Measurements from ENCODE around the gene AFF3.
"Not testable (repeated sequence)": the region's sequence is repeated elsewhere in the genome, so short reads cannot be mapped to it uniquely, and the experiment has no call there.

The AFF3 gene

GRCh38 chr2:99776906-99777646 lies 365.3 kb downstream of the AFF3 start:
- DNase-seq, result no peak

GRCh38 chr2:99776206-99776905 lies 366.0 kb downstream of the AFF3 start:
- DNase-seq, result no peak

- DNase-seq, result no peak
These were observed 366.8 kb downstream of the AFF3 start for GRCh38 chr2:99775585-99775984.

GRCh38 chr2:99773642-99774041 lies 368.7 kb downstream of the AFF3 start:
- not testable (repeated sequence) for DNase-seq

- DNase-seq, result no peak
These were observed 369.6 kb downstream of the AFF3 start for GRCh38 chr2:99772591-99773331.

GRCh38 chr2:99771681-99772333 lies 370.6 kb downstream of the AFF3 start:
- peak in 1 of 2 experiments; percentile 13 for DNase-seq

GRCh38 chr2:99770876-99771275 lies 371.5 kb downstream of the AFF3 start:
- no peak for DNase-seq

GRCh38 chr2:99765731-99766318 lies 376.6 kb downstream of the AFF3 start:
- no peak for DNase-seq

GRCh38 chr2:99763764-99764163 lies 378.6 kb downstream of the AFF3 start:
- no peak for DNase-seq

- DNase-seq, result no peak
These were observed 379.7 kb downstream of the AFF3 start for GRCh38 chr2:99762714-99763113.

GRCh38 chr2:99757611-99758114 lies 384.7 kb downstream of the AFF3 start:
- no peak for DNase-seq

GRCh38 chr2:99756059-99756458 lies 386.3 kb downstream of the AFF3 start:
- peak; percentile 2 for DNase-seq

- DNase-seq, result no peak
These were observed 388.2 kb downstream of the AFF3 start for GRCh38 chr2:99754210-99754609.

GRCh38 chr2:99753505-99753904 lies 388.9 kb downstream of the AFF3 start:
- DNase-seq, result no peak

- no peak for DNase-seq
These were observed 394.0 kb downstream of the AFF3 start for GRCh38 chr2:99748344-99748743.

GRCh38 chr2:99747842-99748241 lies 394.5 kb downstream of the AFF3 start:
- DNase-seq, result no peak

- no peak for DNase-seq
These were observed 399.2 kb downstream of the AFF3 start for GRCh38 chr2:99743146-99743545.

- DNase-seq, result no peak
These were observed 404.9 kb downstream of the AFF3 start for GRCh38 chr2:99737537-99737936.

GRCh38 chr2:99735753-99736152 lies 406.6 kb downstream of the AFF3 start:
- no peak for DNase-seq

- DNase-seq, result not testable (repeated sequence)
These were observed 407.1 kb downstream of the AFF3 start for GRCh38 chr2:99735314-99735713.

- no peak for DNase-seq
These were observed 408.2 kb downstream of the AFF3 start for GRCh38 chr2:99734236-99734635.

Measured in Kasumi-1 (cell line).